SK-N-SH (cell line): ENCODE data around the gene POU2F1. TPM values are rescaled to one million over a fixed set of nuclear protein-coding genes. Genes with fewer than 3 reads are reported as not detected.

Experiments used
- CTCF ChIA-PET: fragments of 300-600, 350-600 bp; formaldehyde crosslinking; extraction: SDS; loops from one replicate; lab custom pipeline; 2021; lab: Yijun Ruan, JAX
- POLR2A ChIA-PET: fragments of 350-600 bp; sonication (Branson Sonifier 250); formaldehyde crosslinking; extraction: SDS; loops from one replicate; lab custom pipeline; 2020; ENCODE audit warnings: antibody characterized with exemption, inconsistent platforms; lab: Yijun Ruan, JAX
- DNase-seq: peaks from one replicate; pipeline ENCODE4 v3.0.0; 2012
- H2AFZ ChIP-seq: fragments of 200-600 bp; sonication (generic); 2 replicates; pipeline ENCODE4 v1.8.1; 2016; ENCODE audit warnings: antibody characterized with exemption, mild to moderate bottlenecking, low read depth
- H3F3A ChIP-seq: fragments of 200-600 bp; sonication (generic); replicated peaks from 2 replicates; pipeline ENCODE3; 2016; ENCODE audit warnings: antibody characterized with exemption, mild to moderate bottlenecking; ENCODE audit not compliant: insufficient read depth
- H3K27ac ChIP-seq, 2 experiments: fragments of 200-500 bp in 1 of 2; fragments of 200-600 bp in 1 of 2; sonication (Bioruptor generic) in 1 of 2; sonication (generic), shearing (Covaris generic) in 1 of 2; 2 replicates each; pipeline versions ENCODE4 v1.5.1 to v1.6.1; 2014 to 2016; ENCODE audit warnings: low read depth in 2 of 2, inconsistent platforms in 1 of 2, low read length in 1 of 2, mild to moderate bottlenecking in 1 of 2, mixed read lengths in 1 of 2
- H3K27me3 ChIP-seq: fragments of 200-600 bp; sonication (generic), shearing (Covaris generic); 2 replicates; pipeline ENCODE4 v1.6.1; 2016; ENCODE audit warnings: mixed run types; ENCODE audit not compliant: insufficient read depth
- H3K36me3 ChIP-seq, 2 experiments: fragments of 200-500 bp in 1 of 2; fragments of 200-600 bp in 1 of 2; sonication (Bioruptor generic) in 1 of 2; sonication (generic) in 1 of 2; replicated peaks in 1 of 2; 2 replicates each; pipeline versions ENCODE3 to v1.5.1; 2014 to 2016; ENCODE audit warnings: low read length in 1 of 2, mild to moderate bottlenecking in 1 of 2; ENCODE audit not compliant: insufficient read depth in 2 of 2, control insufficient read depth in 1 of 2
- H3K4me1 ChIP-seq, 2 experiments: fragments of 200-500 bp in 1 of 2; fragments of 200-600 bp in 1 of 2; sonication (Bioruptor generic) in 1 of 2; sonication (generic), shearing (Covaris generic) in 1 of 2; 2 replicates each; pipeline versions ENCODE4 v1.5.1 to v1.6.1; 2014 to 2016; ENCODE audit warnings: low read depth in 1 of 2, low read length in 1 of 2, mixed run types in 1 of 2; ENCODE audit not compliant: insufficient read depth in 2 of 2, control insufficient read depth in 1 of 2
- H3K4me2 ChIP-seq: fragments of 200-600 bp; sonication (generic), shearing (Covaris generic); 2 replicates; pipeline ENCODE4 v1.6.1; 2017; ENCODE audit warnings: mixed run types
- H3K4me3 ChIP-seq, 2 experiments: fragments of 200-500 bp in 1 of 2; fragments of 200-600 bp in 1 of 2; sonication (Bioruptor generic) in 1 of 2; sonication (generic), shearing (Covaris generic) in 1 of 2; 2 replicates each; pipeline versions ENCODE4 v1.5.1 to v1.8.1; 2014 to 2016; ENCODE audit warnings: low read depth in 2 of 2, inconsistent platforms in 1 of 2, low read length in 1 of 2, mild to moderate bottlenecking in 1 of 2, mixed read lengths in 1 of 2, moderate library complexity in 1 of 2
- H3K79me2 ChIP-seq: fragments of 200-600 bp; sonication (generic); 2 replicates; pipeline ENCODE4 v1.8.1; 2017; ENCODE audit warnings: mild to moderate bottlenecking; ENCODE audit not compliant: insufficient read depth
- H3K9ac ChIP-seq: fragments of 200-600 bp; sonication (generic); 2 replicates; pipeline ENCODE4 v1.6.1; 2017; ENCODE audit warnings: mixed run types
- H3K9me2 ChIP-seq: fragments of 200-600 bp; sonication (generic); 2 replicates; pipeline ENCODE4 v1.6.1; 2017; ENCODE audit warnings: mixed run types
- H3K9me3 ChIP-seq: fragments of 200-600 bp; sonication (generic); 2 replicates; pipeline ENCODE4 v1.6.1; 2017; ENCODE audit warnings: mixed run types, mild to moderate bottlenecking, moderate library complexity
- H4K20me1 ChIP-seq: fragments of 200-600 bp; sonication (generic); 2 replicates; pipeline ENCODE4 v1.6.1; 2017; ENCODE audit warnings: mild to moderate bottlenecking, mixed run types; ENCODE audit not compliant: insufficient read depth
- CHD2 ChIP-seq: fragments of 150-350 bp; IDR thresholded peaks from 2 replicates; pipeline ENCODE4 v1.6.1; 2018; ENCODE audit warnings: low read length; ENCODE audit not compliant: partially characterized antibody
- ELF1 ChIP-seq: IDR thresholded peaks from 2 replicates; pipeline ENCODE4 v1.4.0; 2012
- FOXM1 ChIP-seq: IDR thresholded peaks from 2 replicates; pipeline ENCODE4 v1.4.0; 2012; ENCODE audit warnings: low read depth, mild to moderate bottlenecking
- GABPA ChIP-seq: IDR thresholded peaks from 2 replicates; pipeline ENCODE4 v1.4.0; 2012; ENCODE audit warnings: low read depth, mild to moderate bottlenecking
- GATA2 ChIP-seq: sonication (generic); formaldehyde crosslinking; IDR thresholded peaks from 2 replicates; pipeline ENCODE4 v1.5.0; 2020; ENCODE audit warnings: mild to moderate bottlenecking, missing genetic modification reagents
- JUND ChIP-seq: IDR thresholded peaks from 2 replicates; pipeline ENCODE4 v1.4.0; 2012
- POLR2AphosphoS5 ChIP-seq: IDR thresholded peaks from 2 replicates; pipeline ENCODE4 v1.6.1; 2012; ENCODE audit warnings: low read depth, low read length
- REST ChIP-seq: IDR thresholded peaks from 2 replicates; pipeline ENCODE4 v1.6.1; 2012; ENCODE audit warnings: mild to moderate bottlenecking, low read depth, low read length, moderate library complexity
- ZBTB33 ChIP-seq: IDR thresholded peaks from 2 replicates; pipeline ENCODE4 v1.4.0; 2012; ENCODE audit warnings: low read depth, borderline replicate concordance
- WGBS: methylation state at CpG from one replicate; pipeline ENCODE4 v1.1.6; 2017; ENCODE audit warnings: low lambda C conversion rate; 5-methylcytosine and 5-hydroxymethylcytosine counted together
- polyA plus RNA-seq, 3 experiments: library from polyadenylated mRNA; depleted of rRNA; stranded (reverse); fragments of >200 nt; gene quantifications; 2 replicates each; pipeline ENCODE4 v1.2.3, GENCODE V29; 2012
- TF ChIP-seq, protein P1 (sequence below): fragments of 150-350 bp; IDR thresholded peaks from 2 replicates; pipeline ENCODE4 v1.6.1; 2016; ENCODE audit warnings: mild to moderate bottlenecking, low read depth, low read length
- TF ChIP-seq, protein P2 (sequence below): fragments of 150-350 bp; IDR thresholded peaks from 2 replicates; pipeline ENCODE4 v1.6.1; 2017; ENCODE audit warnings: antibody characterized with exemption, low read length, low read depth, borderline replicate concordance

The POU2F1 gene
- polyA plus RNA-seq, 1 of the 3 experiments (the other 2 are of a cell fraction): 1.2 TPM

GRCh38 chr1:167430134-167430848 is 209.6 kb downstream of the POU2F1 start:
- H3K4me3 ChIP-seq: no peak overlapping the region
- H3K4me1 ChIP-seq: no peaks in the 10 kb centered on the region; a peak in 1 of 4 replicates
- H3K9me2 ChIP-seq: no peaks in the 10 kb centered on the region
- DNase-seq: no peak
- ChIA-PET POLR2A (no interaction called here), CTCF (interaction anchor here (1.0 to 1.8 kb wide), 3 partner anchors 10 to 162 kb away, joined by 3 to 9 read pairs (median 4); no protein-coding TSS in a partner anchor)
- no peak overlapping the region for H2AFZ ChIP-seq
- no peak overlapping the region for H3K9ac ChIP-seq
- WGBS: 91% methylated on average over 14 of the region's 17 CpGs
- peaks cover 0 to 4% of the 10 kb centered on the region in 2 experiments for H3K36me3 ChIP-seq
- H3K27me3 ChIP-seq: no peaks in the 10 kb centered on the region; the same call in 1 of the 2 replicates
- no peak overlapping the region for H3K4me2 ChIP-seq
- no peaks in the 10 kb centered on the region for H3K79me2 ChIP-seq
- no peaks in the 10 kb centered on the region for H4K20me1 ChIP-seq
- no peaks in the 10 kb centered on the region for H3K9me3 ChIP-seq
- H3F3A ChIP-seq: no peaks in the 10 kb centered on the region
- H3K27ac ChIP-seq: no peak overlapping the region
- TF ChIP-seq GABPA (no peak), ELF1 (no peak)

GRCh38 chr1:167430849-167431242 is 210.2 kb downstream of the POU2F1 start:
- 93% methylated on average over 9 of the region's 10 CpGs for WGBS
- no peaks in the 10 kb centered on the region for H3K9me3 ChIP-seq
- peaks cover 0 to 4% of the 10 kb centered on the region in 2 experiments for H3K36me3 ChIP-seq
- no peak overlapping the region for H2AFZ ChIP-seq
- CTCF ChIA-PET: interaction anchor here (1.0 to 1.8 kb wide), 3 partner anchors 9 to 162 kb away, joined by 3 to 9 read pairs (median 4); no protein-coding TSS in a partner anchor
- POLR2A ChIA-PET: no interaction called here
- no peak for DNase-seq
- TF ChIP-seq JUND: no peak
- TF ChIP-seq, protein P1, sequence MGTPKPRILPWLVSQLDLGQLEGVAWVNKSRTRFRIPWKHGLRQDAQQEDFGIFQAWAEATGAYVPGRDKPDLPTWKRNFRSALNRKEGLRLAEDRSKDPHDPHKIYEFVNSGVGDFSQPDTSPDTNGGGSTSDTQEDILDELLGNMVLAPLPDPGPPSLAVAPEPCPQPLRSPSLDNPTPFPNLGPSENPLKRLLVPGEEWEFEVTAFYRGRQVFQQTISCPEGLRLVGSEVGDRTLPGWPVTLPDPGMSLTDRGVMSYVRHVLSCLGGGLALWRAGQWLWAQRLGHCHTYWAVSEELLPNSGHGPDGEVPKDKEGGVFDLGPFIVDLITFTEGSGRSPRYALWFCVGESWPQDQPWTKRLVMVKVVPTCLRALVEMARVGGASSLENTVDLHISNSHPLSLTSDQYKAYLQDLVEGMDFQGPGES: no peak
- no peak overlapping the region for H3K9ac ChIP-seq
- H3K79me2 ChIP-seq: no peaks in the 10 kb centered on the region
- no peaks in the 10 kb centered on the region; the same call in 1 of the 2 replicates for H3K27me3 ChIP-seq
- H3K4me3 ChIP-seq: no peak overlapping the region
- no peaks in the 10 kb centered on the region for H3F3A ChIP-seq
- no peak overlapping the region for H3K4me2 ChIP-seq
- no peak overlapping the region for H3K27ac ChIP-seq
- H3K4me1 ChIP-seq: no peaks in the 10 kb centered on the region; a peak in 1 of 4 replicates
- H4K20me1 ChIP-seq: no peaks in the 10 kb centered on the region
- H3K9me2 ChIP-seq: no peaks in the 10 kb centered on the region

DNA sequence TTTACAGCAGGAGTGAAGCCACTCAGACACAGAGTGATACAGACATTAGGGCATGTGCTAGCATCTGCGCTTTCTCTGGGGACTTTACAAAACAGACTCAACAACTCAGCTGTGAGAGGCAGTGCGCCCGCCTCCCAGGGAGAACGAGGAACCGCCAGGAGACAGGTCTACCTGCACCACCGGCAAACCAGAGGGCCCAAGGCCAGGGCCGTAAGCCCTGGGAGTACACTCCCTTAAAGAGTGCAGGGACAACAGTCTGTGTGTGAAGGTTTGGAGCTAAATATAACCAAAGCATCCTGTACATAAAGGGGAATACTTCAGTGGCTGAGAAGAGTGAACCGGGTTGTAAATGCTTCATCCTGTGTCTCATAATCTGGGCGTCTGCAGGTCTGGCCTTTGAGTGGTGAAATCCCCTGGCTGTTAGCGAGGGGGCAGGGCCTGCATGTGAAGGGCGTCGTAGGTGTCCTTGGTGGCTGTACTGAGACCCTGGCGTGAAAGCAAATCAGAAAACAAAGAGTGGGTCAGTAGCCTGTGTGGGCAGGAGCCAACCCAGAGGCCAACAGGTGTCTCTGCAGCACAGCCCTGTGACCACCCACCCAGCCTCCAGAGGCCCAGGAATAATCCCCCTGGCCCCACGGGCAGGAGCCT is 210.7 kb downstream of the POU2F1 start:
- Histone ChIP-seq H3K36me3 (peaks cover 0 to 4% of the 10 kb centered on the region in 2 experiments), H3K9me3 (peaks cover under 1% of the 10 kb centered on the region; the same call in 1 of the 2 replicates), H3K9me2 (no peaks in the 10 kb centered on the region), H3K27me3 (no peaks in the 10 kb centered on the region; the same call in 1 of the 2 replicates), H2AFZ (no peak overlapping the region), H4K20me1 (no peaks in the 10 kb centered on the region), H3K4me1 (no peaks in the 10 kb centered on the region; a peak in 1 of 4 replicates), H3K9ac (no peak overlapping the region), H3K79me2 (no peaks in the 10 kb centered on the region), H3K4me2 (no peak overlapping the region), H3K27ac (no peak overlapping the region), H3F3A (no peaks in the 10 kb centered on the region), H3K4me3 (no peak overlapping the region)
- CTCF ChIA-PET: interaction anchor here (0.6 to 1.8 kb wide), 6 partner anchors 8 to 163 kb away, joined by 3 to 9 read pairs (median 4); no protein-coding TSS in a partner anchor
- DNase-seq: no peak
- POLR2A ChIA-PET: no interaction called here
- 92% methylated on average over 13 of the region's 14 CpGs for WGBS
- TF ChIP-seq, protein P2, sequence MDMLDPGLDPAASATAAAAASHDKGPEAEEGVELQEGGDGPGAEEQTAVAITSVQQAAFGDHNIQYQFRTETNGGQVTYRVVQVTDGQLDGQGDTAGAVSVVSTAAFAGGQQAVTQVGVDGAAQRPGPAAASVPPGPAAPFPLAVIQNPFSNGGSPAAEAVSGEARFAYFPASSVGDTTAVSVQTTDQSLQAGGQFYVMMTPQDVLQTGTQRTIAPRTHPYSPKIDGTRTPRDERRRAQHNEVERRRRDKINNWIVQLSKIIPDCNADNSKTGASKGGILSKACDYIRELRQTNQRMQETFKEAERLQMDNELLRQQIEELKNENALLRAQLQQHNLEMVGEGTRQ: no peak
- TF ChIP-seq GATA2 (CRISPR knock-in tag) (no peak), POLR2AphosphoS5 (no peak), CHD2 (no peak), FOXM1 (no peak), ELF1 (no peak), ZBTB33 (no peak), REST (no peak)
